Measurements from ENCODE around the gene COL6A2.
"Not testable (repeated sequence)": the region's sequence is repeated elsewhere in the genome, so short reads cannot be mapped to it uniquely, and the experiment has no call there.

COL6A2 gene

DNA sequence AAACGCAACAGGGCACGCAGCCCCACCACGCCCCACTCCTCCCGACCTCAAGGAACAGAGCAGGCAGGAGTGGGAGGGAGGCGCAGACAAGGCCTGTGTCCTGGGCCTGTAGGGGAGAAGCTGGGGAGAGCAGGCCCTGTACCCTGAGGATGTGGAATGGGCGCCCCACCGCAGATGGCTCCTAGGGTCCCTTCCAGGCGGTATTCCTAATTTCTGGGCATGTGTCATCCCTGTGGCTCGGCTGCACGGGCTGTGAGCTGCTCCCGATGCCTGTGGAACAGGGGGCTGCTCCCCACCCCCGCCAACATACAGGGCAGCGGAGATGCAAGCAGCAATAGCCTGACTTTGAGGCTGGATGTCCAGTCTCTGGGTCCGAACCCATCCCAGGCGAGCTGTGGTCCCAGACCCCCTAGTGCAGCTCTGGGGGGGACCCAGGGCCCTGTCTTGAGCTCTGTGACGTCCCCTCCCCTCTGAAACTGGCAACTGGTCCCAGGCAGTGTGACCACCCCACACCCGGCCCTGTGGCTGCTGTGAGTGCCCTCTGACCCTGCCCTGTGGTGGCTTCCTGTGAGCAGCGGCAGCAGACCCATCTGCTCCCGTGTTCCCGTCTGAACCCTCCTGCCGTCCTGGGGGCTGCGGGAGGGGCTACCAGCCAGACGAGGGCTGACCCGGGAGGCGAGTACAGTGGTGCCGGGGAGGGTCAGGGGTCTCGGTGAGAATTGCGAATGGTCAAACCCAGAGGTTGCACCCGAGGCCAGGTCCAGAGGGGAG is 13.9 kb upstream of the COL6A2 start:
- DNase-seq (ENCODE audit: low read depth in 2 of 2): no peak
- TF ChIP-seq, protein P1, sequence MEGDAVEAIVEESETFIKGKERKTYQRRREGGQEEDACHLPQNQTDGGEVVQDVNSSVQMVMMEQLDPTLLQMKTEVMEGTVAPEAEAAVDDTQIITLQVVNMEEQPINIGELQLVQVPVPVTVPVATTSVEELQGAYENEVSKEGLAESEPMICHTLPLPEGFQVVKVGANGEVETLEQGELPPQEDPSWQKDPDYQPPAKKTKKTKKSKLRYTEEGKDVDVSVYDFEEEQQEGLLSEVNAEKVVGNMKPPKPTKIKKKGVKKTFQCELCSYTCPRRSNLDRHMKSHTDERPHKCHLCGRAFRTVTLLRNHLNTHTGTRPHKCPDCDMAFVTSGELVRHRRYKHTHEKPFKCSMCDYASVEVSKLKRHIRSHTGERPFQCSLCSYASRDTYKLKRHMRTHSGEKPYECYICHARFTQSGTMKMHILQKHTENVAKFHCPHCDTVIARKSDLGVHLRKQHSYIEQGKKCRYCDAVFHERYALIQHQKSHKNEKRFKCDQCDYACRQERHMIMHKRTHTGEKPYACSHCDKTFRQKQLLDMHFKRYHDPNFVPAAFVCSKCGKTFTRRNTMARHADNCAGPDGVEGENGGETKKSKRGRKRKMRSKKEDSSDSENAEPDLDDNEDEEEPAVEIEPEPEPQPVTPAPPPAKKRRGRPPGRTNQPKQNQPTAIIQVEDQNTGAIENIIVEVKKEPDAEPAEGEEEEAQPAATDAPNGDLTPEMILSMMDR (IDR thresholded peaks at IDR 0.05; ENCODE audit: low read depth, low read length): no peak
- H3K4me3 ChIP-seq (replicated peaks in 1 of 2; ENCODE audit: low read depth in 2 of 2, low read length in 2 of 2): no peak overlapping the region

DNA sequence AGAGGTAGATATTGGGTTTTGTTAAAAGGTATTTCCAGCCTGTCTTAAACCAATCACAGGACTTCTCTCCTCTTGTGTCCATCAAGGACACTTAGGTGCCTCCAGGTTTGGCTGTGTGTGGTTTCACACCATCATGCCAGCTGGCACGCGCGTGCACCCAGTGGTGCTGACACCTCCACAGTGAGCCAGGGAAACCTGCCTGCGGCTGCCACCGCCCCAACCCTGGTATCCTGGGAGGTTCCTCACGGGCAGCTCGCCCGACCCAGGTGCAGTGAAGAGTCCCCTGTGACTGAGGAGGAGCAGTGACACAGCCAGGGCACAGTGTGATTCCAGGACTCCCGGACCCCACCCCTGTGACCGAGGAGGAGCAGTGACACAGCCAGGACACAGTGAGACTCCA is 13.2 kb upstream of the COL6A2 start:
- TF ChIP-seq, protein P1 (IDR thresholded peaks at IDR 0.05; ENCODE audit: low read depth, low read length): no peak
- no peak for DNase-seq (ENCODE audit: low read depth in 2 of 2)

DNA sequence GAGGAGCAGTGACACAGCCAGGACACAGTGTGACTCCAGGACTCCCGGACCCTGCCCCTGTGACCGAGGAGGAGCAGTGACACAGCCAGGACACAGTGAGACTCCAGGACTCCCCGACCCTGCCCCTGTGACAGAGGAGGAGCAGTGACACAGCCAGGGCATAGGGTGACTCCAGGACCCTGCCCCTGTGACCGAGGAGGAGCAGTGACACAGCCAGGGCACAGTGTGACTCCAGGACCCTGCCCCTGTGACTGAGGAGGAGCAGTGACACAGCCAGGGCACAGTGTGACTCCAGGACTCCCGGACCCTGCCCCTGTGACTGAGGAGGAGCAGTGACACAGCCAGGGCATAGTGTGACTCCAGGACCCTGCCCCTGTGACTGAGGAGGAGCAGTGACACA is 12.7 kb upstream of the COL6A2 start:
- H3K4me3 ChIP-seq (replicated peaks in 1 of 2; ENCODE audit: low read depth in 2 of 2, low read length in 2 of 2); DNase-seq (ENCODE audit: low read depth in 2 of 2): not testable (repeated sequence)

More for the DNA sequence above, 13.2 kb upstream of the COL6A2 start:
- no peak overlapping the region for H3K4me3 ChIP-seq (replicated peaks in 1 of 2; ENCODE audit: low read depth in 2 of 2, low read length in 2 of 2)

DNA sequence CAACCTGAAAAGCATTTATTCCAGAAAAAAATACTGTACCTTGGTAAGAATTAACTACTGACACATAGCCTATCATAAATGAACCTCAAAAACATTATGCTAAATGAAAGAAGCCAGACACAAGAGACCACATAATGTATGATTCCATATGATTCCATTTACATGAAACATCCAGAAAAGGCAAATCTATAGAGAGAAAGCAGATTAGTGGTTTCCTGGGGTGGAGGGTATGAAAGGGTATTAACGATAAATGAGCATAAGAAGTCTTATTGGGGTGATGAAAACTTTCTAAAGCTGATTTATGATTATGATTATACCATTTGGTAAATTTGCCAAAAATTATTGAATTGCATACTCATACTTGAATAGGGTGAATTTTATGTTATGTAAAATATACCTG is 10.3 kb upstream of the COL6A2 start:
- no peak overlapping the region for H3K4me3 ChIP-seq (replicated peaks in 1 of 2; ENCODE audit: low read depth in 2 of 2, low read length in 2 of 2)
- no peak for DNase-seq (ENCODE audit: low read depth in 2 of 2)
- TF ChIP-seq, protein P1 (IDR thresholded peaks at IDR 0.05; ENCODE audit: low read depth, low read length): no peak

DNA sequence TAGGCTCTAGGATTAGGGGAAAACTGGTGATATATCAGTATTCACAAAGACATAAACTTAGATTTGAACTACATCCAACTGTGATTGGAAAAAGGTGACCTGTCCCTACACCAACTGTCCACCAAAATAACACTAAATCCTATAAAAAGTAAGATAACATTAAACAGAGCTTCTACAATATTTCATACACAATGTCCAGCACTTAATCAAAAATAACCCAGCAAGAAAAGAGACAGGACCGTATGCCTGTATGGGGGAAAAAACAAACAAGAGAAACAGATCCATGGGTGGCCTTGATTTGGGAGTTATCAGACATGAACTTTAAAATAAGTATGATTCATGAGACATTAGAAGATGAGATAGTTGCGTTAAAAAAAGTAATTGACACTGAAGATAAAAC is 9.7 kb upstream of the COL6A2 start:
- TF ChIP-seq, protein P1 (IDR thresholded peaks at IDR 0.05; ENCODE audit: low read depth, low read length): no peak
- DNase-seq (ENCODE audit: low read depth in 2 of 2): no peak
- no peak overlapping the region for H3K4me3 ChIP-seq (replicated peaks in 1 of 2; ENCODE audit: low read depth in 2 of 2, low read length in 2 of 2)

DNA sequence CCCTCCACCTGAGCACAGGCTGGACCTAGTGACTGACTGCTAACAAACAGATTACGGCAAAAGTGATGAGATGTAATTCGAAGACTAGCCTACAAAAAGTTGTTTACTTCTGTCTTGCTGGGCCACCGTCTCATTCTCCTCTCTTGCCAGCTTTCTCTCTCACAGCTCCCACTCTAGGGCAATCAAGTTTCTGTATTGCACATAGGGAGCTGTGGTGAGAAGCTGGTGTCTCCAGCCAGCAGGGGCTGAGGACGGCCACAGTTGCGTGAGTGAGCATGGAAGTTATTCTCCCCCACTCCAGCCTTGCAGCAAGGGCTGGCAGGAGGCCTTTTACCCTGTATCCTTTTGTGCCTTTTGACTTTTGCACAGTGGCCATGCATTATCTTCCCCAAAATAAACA is 8.6 kb upstream of the COL6A2 start:
- H3K4me3 ChIP-seq (replicated peaks in 1 of 2; ENCODE audit: low read depth in 2 of 2, low read length in 2 of 2): no peak overlapping the region
- TF ChIP-seq, protein P1 (IDR thresholded peaks at IDR 0.05; ENCODE audit: low read depth, low read length): no peak
- no peak for DNase-seq (ENCODE audit: low read depth in 2 of 2)

DNA sequence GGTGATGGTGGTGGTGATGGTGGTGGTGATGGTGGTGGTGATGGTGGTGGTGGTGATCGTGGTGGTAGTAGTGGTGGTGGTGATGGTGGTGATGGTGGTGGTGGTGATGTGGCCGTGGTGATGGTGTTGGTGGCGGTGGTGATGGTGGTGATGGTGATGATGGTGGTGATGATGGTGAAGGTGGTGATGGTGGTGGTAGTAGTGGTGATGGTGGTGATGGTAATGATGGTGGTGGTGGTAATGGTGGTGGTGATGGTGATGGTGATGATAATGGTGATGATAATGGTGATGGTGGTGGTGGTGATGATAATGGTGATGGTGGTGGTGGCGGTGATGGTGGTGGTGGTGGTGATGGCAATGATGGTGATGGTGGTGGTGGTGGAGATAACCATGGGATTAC is 6.8 kb upstream of the COL6A2 start:
- TF ChIP-seq, protein P1 (IDR thresholded peaks at IDR 0.05; ENCODE audit: low read depth, low read length): no peak
- no peak overlapping the region for H3K4me3 ChIP-seq (replicated peaks in 1 of 2; ENCODE audit: low read depth in 2 of 2, low read length in 2 of 2)
- DNase-seq (ENCODE audit: low read depth in 2 of 2): no peak

Data from cardiac fibroblast (primary cell).